Measurements from ENCODE around the gene TBKBP1. TPM values are rescaled to one million over a fixed set of nuclear protein-coding genes. Genes with fewer than 3 reads are reported as not detected.

TBKBP1 gene
- total RNA-seq, 1 experiment from 2014 or later: 33.2 TPM

- H3K9me3 Mint-ChIP-seq: no peaks in the 10 kb centered on the region
- H3K9ac ChIP-seq (ENCODE audit: extremely low read depth, insufficient read length, low read length): no peak overlapping the region
- no peak overlapping the region for H2BK120ac ChIP-seq (ENCODE audit: low read depth, low read length, poor library complexity, severe bottlenecking)
- no peak overlapping the region for H2BK5ac ChIP-seq (ENCODE audit: insufficient read length, low read length)
- H3K4me1 Mint-ChIP-seq: no peaks in the 10 kb centered on the region
- no peak overlapping the region for H3K23ac ChIP-seq (ENCODE audit: insufficient read length, low read depth, low read length)
- H3K14ac ChIP-seq (ENCODE audit: insufficient read depth, low read length): no peak overlapping the region
- no peaks in the 10 kb centered on the region for H3K9me3 ChIP-seq (ENCODE audit: control insufficient read depth, low read depth, low read length)
- H4K91ac ChIP-seq (ENCODE audit: insufficient read length, low read depth, low read length): no peak overlapping the region
- no peak overlapping the region for H4K5ac ChIP-seq (ENCODE audit: insufficient read length, low read depth, low read length)
- no peaks in the 10 kb centered on the region for H3K4me1 ChIP-seq (ENCODE audit: insufficient read depth, low read length)
- no peak overlapping the region for H4K8ac ChIP-seq (replicated peaks; ENCODE audit: insufficient read length, low read depth, low read length)
- no peak overlapping the region for H2BK20ac ChIP-seq (ENCODE audit: low read depth, low read length, poor library complexity, severe bottlenecking)
- no peak for DNase-seq
- H3T11ph ChIP-seq (ENCODE audit: low read length): no peak overlapping the region
- H3K27me3 ChIP-seq (ENCODE audit: insufficient read depth, low read length): no peaks in the 10 kb centered on the region
- H3K4me2 ChIP-seq (ENCODE audit: insufficient read depth, insufficient read length, low read length): no peak overlapping the region
- H3K4ac ChIP-seq (ENCODE audit: low read depth, low read length): no peak overlapping the region
- H3K18ac ChIP-seq (ENCODE audit: insufficient read length, low read depth, low read length): no peak overlapping the region
- H3K27ac Mint-ChIP-seq: peak overlapping the region in 2 of 3 experiments; percentile 48 to 61; a peak in 3 of 7 replicates
- no peak overlapping the region for H3K27ac ChIP-seq (ENCODE audit: insufficient read length, low read depth, low read length)
- no peak overlapping the region for H2BK12ac ChIP-seq (ENCODE audit: insufficient read length, low read depth, low read length)
- no peaks in the 10 kb centered on the region for H3K79me2 ChIP-seq (ENCODE audit: insufficient read depth, low read length)
- no peak for TF ChIP-seq CTCF (conservative IDR thresholded peaks at IDR 0.05)
- H3K36me3 Mint-ChIP-seq (ENCODE audit: insufficient read depth in 1 of 3, low read depth in 3 of 3): peaks cover 67 to 98% (median 95%) of the 10 kb centered on the region in 3 experiments; a peak in 6 of 7 replicates
- no peak overlapping the region for H3K56ac ChIP-seq (ENCODE audit: insufficient read length, low read depth, low read length)
- H2BK15ac ChIP-seq (ENCODE audit: low read depth, low read length): no peak overlapping the region
- WGBS (ENCODE audit: extremely low coverage, insufficient read length, low lambda C conversion rate): no CpG with 5 or more reads among the region's 2 CpGs
- no peak overlapping the region for H2AFZ ChIP-seq (ENCODE audit: low read length)
- H2AK5ac ChIP-seq (ENCODE audit: insufficient read length, low read length): no peak overlapping the region
- H3K79me1 ChIP-seq (ENCODE audit: insufficient read depth, low read depth, low read length, poor library complexity, severe bottlenecking): no peaks in the 10 kb centered on the region
- H3K23me2 ChIP-seq (ENCODE audit: insufficient read length, low read depth, low read length, poor library complexity, severe bottlenecking): no peaks in the 10 kb centered on the region
- no peak overlapping the region for H3K4me3 Mint-ChIP-seq
- no peaks in the 10 kb centered on the region for H3K27me3 Mint-ChIP-seq (ENCODE audit: low read depth)
- H4K20me1 ChIP-seq (ENCODE audit: control insufficient read depth, insufficient read depth, insufficient read length): no peaks in the 10 kb centered on the region
Measured at GRCh38 chr17:47675380-47676198, 18.4 kb upstream of the TBKBP1 start.

Data from H9 (cell line).